H1 (cell line): ENCODE data around the gene KRT5. TPM values are rescaled to one million over a fixed set of nuclear protein-coding genes. Genes with fewer than 3 reads are reported as not detected.

Experiments
- CTCF ChIA-PET: fragments of 300-600 bp; sonication (Branson Sonifier 250); formaldehyde crosslinking; loops from one replicate; lab custom pipeline; 2021; ENCODE audit not compliant: partially characterized antibody; lab: Charles Lee
- POLR2A ChIA-PET: fragments of 300-600 bp; sonication (Branson Sonifier 250); formaldehyde crosslinking; loops from one replicate; lab custom pipeline; 2021; ENCODE audit warnings: inconsistent platforms; ENCODE audit not compliant: partially characterized antibody; lab: Charles Lee
- DNase-seq, 2 experiments: peaks; one replicate each; pipeline versions ENCODE4 v3.0.0 to v3.0.0-alpha.2; 2010 to 2022; ENCODE audit warnings: low spot score in 2 of 2, low read depth in 1 of 2, mixed read lengths in 1 of 2
- FAIRE-seq: peaks from 2 replicates; lab custom pipeline; 2011; peaks lifted over from hg19 to GRCh38; lab: Jason Lieb, UNC
- H2AFZ ChIP-seq: 2 replicates; pipeline ENCODE4 v1.8.1; 2012; ENCODE audit warnings: low read length, inconsistent platforms
- H2AK5ac ChIP-seq: 2 replicates; pipeline ENCODE4 v1.6.1; 2013; ENCODE audit warnings: low read depth, low read length
- H2BK120ac ChIP-seq: replicated peaks from 2 replicates; pipeline ENCODE3; 2013; ENCODE audit warnings: low read depth, low read length, inconsistent platforms
- H2BK12ac ChIP-seq: 2 replicates; pipeline ENCODE4 v1.6.1; 2013; ENCODE audit warnings: low read depth, low read length
- H2BK15ac ChIP-seq: 2 replicates; pipeline ENCODE4 v1.6.1; 2013; ENCODE audit warnings: low read length
- H2BK20ac ChIP-seq: 2 replicates; pipeline ENCODE4 v1.6.1; 2013; ENCODE audit warnings: low read length
- H2BK5ac ChIP-seq: 2 replicates; pipeline ENCODE4 v1.6.1; 2013; ENCODE audit warnings: low read depth, low read length
- H3K14ac ChIP-seq: 2 replicates; pipeline ENCODE4 v1.6.1; 2013; ENCODE audit warnings: inconsistent platforms; ENCODE audit not compliant: insufficient read length
- H3K18ac ChIP-seq: 2 replicates; pipeline ENCODE4 v1.6.1; 2013; ENCODE audit warnings: low read length; ENCODE audit errors: extremely low read depth
- H3K23ac ChIP-seq: 2 replicates; pipeline ENCODE4 v1.6.1; 2013; ENCODE audit warnings: inconsistent platforms; ENCODE audit not compliant: insufficient read length
- H3K23me2 ChIP-seq: 2 replicates; pipeline ENCODE4 v1.6.1; 2013; ENCODE audit warnings: low read depth, low read length
- H3K27ac ChIP-seq: 2 replicates; pipeline ENCODE4 v1.6.1; 2011; ENCODE audit warnings: low read depth, low read length, inconsistent platforms
- H3K27me3 ChIP-seq, 4 experiments: replicated peaks in 1 of 4; 1 replicate in 1 of 4; 2 replicates in 3 of 4; pipeline versions ENCODE4 v1.6.1 to v1.8.1; 2011 to 2013; ENCODE audit warnings: low read length in 3 of 4, mild to moderate bottlenecking in 3 of 4, inconsistent platforms in 2 of 4, mixed read lengths in 2 of 4, moderate library complexity in 1 of 4; ENCODE audit not compliant: control insufficient read depth in 3 of 4, insufficient read depth in 3 of 4; ENCODE audit errors: extremely low read depth in 1 of 4
- H3K36me3 ChIP-seq, 4 experiments: 2 replicates each; pipeline versions ENCODE4 v1.6.1 to v1.8.1; 2011 to 2013; ENCODE audit warnings: mild to moderate bottlenecking in 4 of 4, low read length in 3 of 4, moderate library complexity in 2 of 4, control low read depth in 1 of 4, inconsistent platforms in 1 of 4; ENCODE audit not compliant: insufficient read depth in 4 of 4, control insufficient read depth in 2 of 4
- H3K4ac ChIP-seq: replicated peaks from 2 replicates; pipeline ENCODE3; 2013; ENCODE audit warnings: low read length, low read depth, mixed read lengths, inconsistent platforms; ENCODE audit not compliant: insufficient read length
- H3K4me1 ChIP-seq, 4 experiments: replicated peaks in 1 of 4; 1 replicate in 1 of 4; 2 replicates in 3 of 4; pipeline versions ENCODE4 v1.6.1 to v1.8.1; 2011 to 2013; ENCODE audit warnings: low read length in 3 of 4, inconsistent platforms in 2 of 4, mixed read lengths in 1 of 4; ENCODE audit not compliant: insufficient read depth in 4 of 4, control insufficient read depth in 3 of 4
- H3K4me2 ChIP-seq, 2 experiments: 2 replicates each; pipeline versions ENCODE4 v1.6.1 to v1.8.1; 2011 to 2013; ENCODE audit warnings: low read depth in 2 of 2, low read length in 2 of 2, control low read depth in 1 of 2, inconsistent platforms in 1 of 2, mild to moderate bottlenecking in 1 of 2; ENCODE audit not compliant: insufficient read depth in 1 of 2
- H3K4me3 ChIP-seq, 4 experiments: fragments of 200-600, 300-600 bp in 1 of 4; sonication (generic), shearing (Covaris generic), sonication (Bioruptor Twin) in 1 of 4; 2 replicates each; pipeline versions ENCODE4 v1.5.1 to v1.8.1; 2011 to 2016; ENCODE audit warnings: low read length in 4 of 4, low read depth in 3 of 4, control low read depth in 2 of 4, inconsistent platforms in 2 of 4, mild to moderate bottlenecking in 2 of 4, mixed read lengths in 1 of 4, moderate library complexity in 1 of 4; ENCODE audit not compliant: insufficient read depth in 2 of 4; ENCODE audit errors: extremely low read depth in 1 of 4
- H3K56ac ChIP-seq: replicated peaks from 2 replicates; pipeline ENCODE3; 2013; ENCODE audit warnings: low read depth, mild to moderate bottlenecking, mixed read lengths, low read length, inconsistent platforms; ENCODE audit not compliant: insufficient read length
- H3K79me1 ChIP-seq: 2 replicates; pipeline ENCODE4 v1.6.1; 2013; ENCODE audit warnings: low read depth, low read length, control low read depth
- H3K79me2 ChIP-seq, 2 experiments: 2 replicates each; pipeline versions ENCODE4 v1.6.1 to v1.8.1; 2012 to 2013; ENCODE audit warnings: low read length in 2 of 2, mild to moderate bottlenecking in 2 of 2, inconsistent platforms in 1 of 2; ENCODE audit not compliant: insufficient read depth in 2 of 2, control insufficient read depth in 1 of 2
- H3K9ac ChIP-seq, 4 experiments: replicated peaks in 1 of 4; 1 replicate in 1 of 4; 2 replicates in 3 of 4; pipeline versions ENCODE4 v1.6.1 to v1.8.1; 2011 to 2013; ENCODE audit warnings: low read depth in 3 of 4, low read length in 3 of 4, control low read depth in 2 of 4, mild to moderate bottlenecking in 2 of 4, moderate library complexity in 2 of 4, inconsistent platforms in 1 of 4; ENCODE audit errors: extremely low read depth in 1 of 4
- H3K9me3 ChIP-seq, 2 experiments: 2 replicates each; pipeline versions ENCODE4 v1.6.1 to v1.8.1; 2012 to 2013; ENCODE audit warnings: mild to moderate bottlenecking in 2 of 2, moderate library complexity in 2 of 2, control low read depth in 1 of 2, inconsistent platforms in 1 of 2, low read depth in 1 of 2, low read length in 1 of 2, mixed read lengths in 1 of 2; ENCODE audit not compliant: insufficient read depth in 2 of 2
- H4K20me1 ChIP-seq, 2 experiments: replicated peaks in 1 of 2; 2 replicates each; pipeline versions ENCODE3 to v1.8.1; 2011 to 2013; ENCODE audit warnings: inconsistent platforms in 2 of 2, low read length in 2 of 2, mild to moderate bottlenecking in 1 of 2; ENCODE audit not compliant: insufficient read depth in 2 of 2, control insufficient read depth in 1 of 2
- H4K5ac ChIP-seq: 2 replicates; pipeline ENCODE4 v1.6.1; 2013; ENCODE audit warnings: low read length, low read depth, mixed read lengths, inconsistent platforms; ENCODE audit not compliant: insufficient read length
- H4K8ac ChIP-seq: 2 replicates; pipeline ENCODE4 v1.8.0; 2013; ENCODE audit warnings: mild to moderate bottlenecking, moderate library complexity, low read length, inconsistent platforms; ENCODE audit not compliant: insufficient read depth; ENCODE audit errors: extremely low read depth
- H4K91ac ChIP-seq: replicated peaks from 2 replicates; pipeline ENCODE3; 2013; ENCODE audit warnings: low read length, mixed read lengths, inconsistent platforms; ENCODE audit not compliant: insufficient read length
- BRCA1 ChIP-seq: IDR thresholded peaks from 2 replicates; pipeline ENCODE4 v1.6.1; 2012; ENCODE audit warnings: low read depth, low read length, improper control_type of control experiment
- HDAC6 ChIP-seq: IDR thresholded peaks from one replicate; pipeline ENCODE4 v1.7.1; 2012; ENCODE audit warnings: low read depth, mild to moderate bottlenecking, inconsistent platforms, low read length, moderate library complexity
- JUN ChIP-seq: IDR thresholded peaks from 2 replicates; pipeline ENCODE4 v1.6.1; 2011; ENCODE audit warnings: low read depth, mild to moderate bottlenecking, improper control_type of control experiment, low read length
- KDM1A ChIP-seq: fragments of 200-600, 300-600 bp; sonication (generic); IDR thresholded peaks from 2 replicates; pipeline ENCODE4 v1.7.1; 2016; ENCODE audit warnings: mild to moderate bottlenecking, low read length, borderline replicate concordance
- NRF1 ChIP-seq: IDR thresholded peaks from 2 replicates; pipeline ENCODE4 v1.6.1; 2011; ENCODE audit warnings: mild to moderate bottlenecking, low read depth, low read length, improper control_type of control experiment
- POLR2AphosphoS5 ChIP-seq: IDR thresholded peaks from 2 replicates; pipeline ENCODE4 v1.6.1; 2011; ENCODE audit warnings: low read depth, low read length
- RNF2 ChIP-seq: fragments of 200-900, 300-1000 bp; sonication (generic); IDR thresholded peaks from 2 replicates; pipeline ENCODE4 v1.7.1; 2016; ENCODE audit warnings: borderline replicate concordance, low read depth, mild to moderate bottlenecking, antibody characterized with exemption, low read length; ENCODE audit not compliant: poor library complexity, severe bottlenecking; ENCODE audit errors: missing control alignments
- SRF ChIP-seq: IDR thresholded peaks from 2 replicates; pipeline ENCODE4 v1.6.1; 2011; ENCODE audit warnings: mild to moderate bottlenecking, low read depth, low read length, moderate library complexity
- WGBS, 2 experiments: shearing (Covaris generic) in 1 of 2; methylation state at CpG; one replicate each; pipeline versions ENCODE4 v1.1.6 to v1.1.7; 2013 to 2015; ENCODE audit warnings: low lambda C conversion rate in 2 of 2, mixed read lengths in 2 of 2, inconsistent platforms in 1 of 2, low coverage in 1 of 2, missing lambda C conversion rate in 1 of 2; ENCODE audit not compliant: insufficient replicate concordance in 2 of 2, insufficient coverage in 1 of 2, insufficient read length in 1 of 2; ENCODE audit errors: extremely low coverage in 1 of 2, missing lambda C conversion rate in 1 of 2; 5-methylcytosine and 5-hydroxymethylcytosine counted together
- polyA plus RNA-seq, 7 experiments: library from polyadenylated mRNA; depleted of rRNA in 3 of 7; stranded (reverse) in 5 of 7; unstranded in 2 of 7; fragments of >200 nt in 5 of 7; fragments of 200-250 nt in 2 of 7; gene quantifications; 1 replicate in 5 of 7; 2 replicates in 1 of 7; 4 replicates in 1 of 7; pipeline versions ENCODE4 v1.2.1 to v1.2.3, GENCODE V29; 2011 to 2013; ENCODE audit warnings: missing spikeins in 2 of 7, mixed read lengths in 2 of 7
- total RNA-seq: library from RNA; stranded (reverse); fragmentation: NEBNext Ultra II Directional; extraction: Animal tissue kit (Norgen Biotek cat#: 25700); gene quantifications from 2 replicates; pipeline ENCODE4 v1.2.1, GENCODE V29; 2021
- TF ChIP-seq, protein P1 (sequence below), 3 experiments: IDR thresholded peaks; 1 replicate in 2 of 3; 2 replicates in 1 of 3; pipeline versions ENCODE4 v1.5.1 to v1.6.1; 2011; ENCODE audit warnings: low read length in 3 of 3, mild to moderate bottlenecking in 3 of 3, inconsistent platforms in 2 of 3, low read depth in 1 of 3, moderate library complexity in 1 of 3; ENCODE audit not compliant: insufficient read depth in 1 of 3; ENCODE audit errors: control extremely low read depth in 1 of 3

The KRT5 gene
- total and polyA plus RNA-seq, 2 of the 8 experiments (the other 6 are each of a cell fraction or from before 2014, with no cell fraction given) = 0.18 TPM; not detected in 1

DNA sequence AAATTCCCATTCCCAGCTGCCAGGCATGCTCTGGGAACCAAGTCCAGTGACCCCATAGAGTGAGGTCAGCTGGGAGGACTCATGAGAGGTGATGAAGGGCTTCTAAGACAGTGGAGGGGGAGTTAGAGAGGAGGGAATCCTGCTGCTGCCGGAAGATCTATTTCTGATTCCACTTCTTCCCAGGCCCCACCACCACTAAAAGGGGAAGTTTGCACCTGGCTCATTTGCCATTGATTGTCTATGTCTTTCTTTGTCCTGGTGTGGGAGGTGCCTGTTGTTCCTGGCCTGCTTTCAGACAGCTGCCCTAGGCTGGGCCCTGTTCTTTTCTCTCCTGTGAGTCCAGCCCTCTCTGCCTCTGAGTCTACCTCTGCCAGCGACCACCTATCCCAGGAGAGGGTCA is 24.1 kb downstream of the KRT5 start:
- peak overlapping the region; percentile 25; the same call in 1 of the 2 replicates for H3K27ac ChIP-seq
- FAIRE-seq (no peak), DNase-seq (no peak)
- no peak overlapping the region for H2AK5ac ChIP-seq
- H3K14ac ChIP-seq = no peak overlapping the region
- H3K23me2 ChIP-seq = no peaks in the 10 kb centered on the region; the same call in 1 of the 2 replicates
- H2BK120ac ChIP-seq = peak overlapping the region; percentile 16
- H3K9ac ChIP-seq = no peak overlapping the region
- CTCF ChIA-PET = interaction anchor here (1.3 to 4.6 kb wide), 7 partner anchors 10 to 352 kb away, joined by 3 to 29 read pairs (median 6); no protein-coding TSS in a partner anchor
- H3K4me2 ChIP-seq = peak overlapping the region; percentile 7 to 32; a peak in 2 of 4 replicates
- no peak overlapping the region for H3K4ac ChIP-seq
- peak overlapping the region; percentile 15 for H4K5ac ChIP-seq
- H3K4me3 ChIP-seq = 0 out of 8 replicates have a peak overlapping the region, but pooled peaks of 2 of the 4 experiments have one; percentile 2 to 3
- no peaks in the 10 kb centered on the region for H3K79me1 ChIP-seq
- H2BK12ac ChIP-seq = no peak overlapping the region
- H2BK5ac ChIP-seq = peak overlapping the region; percentile 47; the same call in 1 of the 2 replicates
- H2AFZ ChIP-seq = no peak overlapping the region
- H4K91ac ChIP-seq = no peak overlapping the region
- H3K27me3 ChIP-seq = no peaks in the 10 kb centered on the region; a peak in 1 of 7 replicates
- H2BK20ac ChIP-seq = no peak overlapping the region
- POLR2A ChIA-PET = interaction anchor here (1.5 kb wide), 1 partner anchor 9 kb away, joined by 3 read pairs; no protein-coding TSS in a partner anchor
- no peak overlapping the region for H4K8ac ChIP-seq
- H3K9me3 ChIP-seq = no peaks in the 10 kb centered on the region
- no peaks in the 10 kb centered on the region for H3K36me3 ChIP-seq
- WGBS, 2 experiments = 70% methylated on average over 2 of the region's 2 CpGs; no CpG with 5 or more reads in 1 of the 2 experiments
- H3K79me2 ChIP-seq = no peaks in the 10 kb centered on the region
- no peak overlapping the region for H2BK15ac ChIP-seq
- H3K4me1 ChIP-seq = peaks cover 5 to 10% (median 8%) of the 10 kb centered on the region in 4 experiments; a peak in 6 of 7 replicates
- peak overlapping the region; percentile 10 for H3K18ac ChIP-seq
- no peak overlapping the region for H3K56ac ChIP-seq
- no peak overlapping the region for H3K23ac ChIP-seq
- H4K20me1 ChIP-seq = no peaks in the 10 kb centered on the region
- TF ChIP-seq KDM1A (no peak), HDAC6 (no peak), BRCA1 (no peak), SRF (no peak), NRF1 (no peak), RNF2 (no peak), JUN (no peak), POLR2AphosphoS5 (no peak)
- TF ChIP-seq, protein P1, sequence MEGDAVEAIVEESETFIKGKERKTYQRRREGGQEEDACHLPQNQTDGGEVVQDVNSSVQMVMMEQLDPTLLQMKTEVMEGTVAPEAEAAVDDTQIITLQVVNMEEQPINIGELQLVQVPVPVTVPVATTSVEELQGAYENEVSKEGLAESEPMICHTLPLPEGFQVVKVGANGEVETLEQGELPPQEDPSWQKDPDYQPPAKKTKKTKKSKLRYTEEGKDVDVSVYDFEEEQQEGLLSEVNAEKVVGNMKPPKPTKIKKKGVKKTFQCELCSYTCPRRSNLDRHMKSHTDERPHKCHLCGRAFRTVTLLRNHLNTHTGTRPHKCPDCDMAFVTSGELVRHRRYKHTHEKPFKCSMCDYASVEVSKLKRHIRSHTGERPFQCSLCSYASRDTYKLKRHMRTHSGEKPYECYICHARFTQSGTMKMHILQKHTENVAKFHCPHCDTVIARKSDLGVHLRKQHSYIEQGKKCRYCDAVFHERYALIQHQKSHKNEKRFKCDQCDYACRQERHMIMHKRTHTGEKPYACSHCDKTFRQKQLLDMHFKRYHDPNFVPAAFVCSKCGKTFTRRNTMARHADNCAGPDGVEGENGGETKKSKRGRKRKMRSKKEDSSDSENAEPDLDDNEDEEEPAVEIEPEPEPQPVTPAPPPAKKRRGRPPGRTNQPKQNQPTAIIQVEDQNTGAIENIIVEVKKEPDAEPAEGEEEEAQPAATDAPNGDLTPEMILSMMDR (IDR thresholded peaks at IDR 0.05; ENCODE audit: control extremely low read depth in 1 of 3, insufficient read depth in 1 of 3, low read depth in 1 of 3, low read length in 3 of 3) = no peak
